RWPE2 (cell line): ENCODE results near the gene TIMM17B.

Source experiments
- ATAC-seq: fragments of 200-7000 bp; cut with Tn5 transposase; 3 replicates; pipeline ENCODE4 v1.9.1; 2021; ENCODE audit warnings: low read depth
- DNase-seq: peaks from one replicate; pipeline ENCODE4 v3.0.0-alpha.2; 2020; ENCODE audit warnings: low spot score
- H3K27ac ChIP-seq: fragments of 450-650 bp; 2 replicates; pipeline ENCODE4 v1.5.1; 2017; ENCODE audit warnings: mild to moderate bottlenecking; ENCODE audit not compliant: poor library complexity, severe bottlenecking
- H3K27me3 ChIP-seq: fragments of 250-450 bp; sonication (Bioruptor Pico); 2 replicates; pipeline ENCODE4 v1.5.1; 2021; ENCODE audit warnings: mild to moderate bottlenecking, moderate library complexity; ENCODE audit not compliant: insufficient read depth, poor library complexity, severe bottlenecking
- H3K36me3 ChIP-seq: fragments of 250-450 bp; sonication (Bioruptor Pico); 2 replicates; pipeline ENCODE4 v1.5.1; 2020; ENCODE audit warnings: low read depth, mild to moderate bottlenecking, moderate library complexity
- H3K4me1 ChIP-seq: fragments of 250-450 bp; sonication (Bioruptor Pico); 2 replicates; pipeline ENCODE4 v1.5.1; 2021; ENCODE audit warnings: mild to moderate bottlenecking, moderate library complexity; ENCODE audit not compliant: insufficient read depth, poor library complexity, severe bottlenecking
- H3K4me3 ChIP-seq: fragments of 250-450 bp; sonication (Bioruptor Pico); 2 replicates; pipeline ENCODE4 v1.5.1; 2021; ENCODE audit warnings: mild to moderate bottlenecking, moderate library complexity; ENCODE audit not compliant: severe bottlenecking
- H3K9me3 ChIP-seq: fragments of 250-450 bp; sonication (Bioruptor Pico); 2 replicates; pipeline ENCODE4 v1.5.1; 2021; ENCODE audit warnings: mild to moderate bottlenecking, moderate library complexity; ENCODE audit not compliant: severe bottlenecking
- CTCF ChIP-seq: fragments of 450-650 bp; IDR thresholded peaks from one replicate; pipeline ENCODE4 v1.5.1; 2017; ENCODE audit warnings: mild to moderate bottlenecking, moderate library complexity; ENCODE audit not compliant: poor library complexity, severe bottlenecking

TIMM17B gene

GRCh38 chrX:48939524-48940228 is 42.1 kb upstream of the TIMM17B start:
- no peaks in the 10 kb centered on the region for H3K27me3 ChIP-seq
- no peak for ATAC-seq
- H3K4me1 ChIP-seq, result no peaks in the 10 kb centered on the region
- H3K4me3 ChIP-seq, result no peak overlapping the region
- no peak for DNase-seq
- no peaks in the 10 kb centered on the region for H3K9me3 ChIP-seq
- H3K36me3 ChIP-seq, result peaks cover 7% of the 10 kb centered on the region; the same call in 1 of the 2 replicates
- no peak for TF ChIP-seq CTCF
- no peak overlapping the region for H3K27ac ChIP-seq

- Histone ChIP-seq H3K27me3 (no peaks in the 10 kb centered on the region), H3K27ac (no peak overlapping the region), H3K4me3 (no peak overlapping the region), H3K4me1 (no peaks in the 10 kb centered on the region), H3K9me3 (no peaks in the 10 kb centered on the region), H3K36me3 (peaks cover 7% of the 10 kb centered on the region; the same call in 1 of the 2 replicates)
- no peak for TF ChIP-seq CTCF
- no peak for ATAC-seq
- no peak for DNase-seq
These were observed 41.3 kb upstream of the TIMM17B start for GRCh38 chrX:48938721-48939425.

GRCh38 chrX:48937054-48937907 is 39.7 kb upstream of the TIMM17B start:
- Histone ChIP-seq H3K4me3 (no peak overlapping the region), H3K4me1 (no peaks in the 10 kb centered on the region)
- no peak for DNase-seq

GRCh38 chrX:48936429-48937053 is 39.0 kb upstream of the TIMM17B start:
- H3K4me3 ChIP-seq, result no peak overlapping the region
- H3K36me3 ChIP-seq, result 0 out of 2 replicates have a peak, but pooled peaks cover 3% of the 10 kb centered on the region
- TF ChIP-seq CTCF, result no peak
- H3K4me1 ChIP-seq, result no peaks in the 10 kb centered on the region
- no peak for DNase-seq
- H3K9me3 ChIP-seq, result no peaks in the 10 kb centered on the region
- ATAC-seq, result no peak
- no peaks in the 10 kb centered on the region for H3K27me3 ChIP-seq
- H3K27ac ChIP-seq, result no peak overlapping the region

More at GRCh38 chrX:48937054-48937907, 39.7 kb upstream of the TIMM17B start:
- Histone ChIP-seq H3K27ac (no peak overlapping the region), H3K9me3 (no peaks in the 10 kb centered on the region), H3K27me3 (no peaks in the 10 kb centered on the region), H3K36me3 (0 out of 2 replicates have a peak, but pooled peaks cover 3% of the 10 kb centered on the region)
- no peak for TF ChIP-seq CTCF
- ATAC-seq, result no peak
